COLO668 (cell line): Measurements from ENCODE around the gene NMNAT2.

Experiments used
- DNase-seq: peaks from one replicate; lab custom pipeline; 2025; ENCODE audit not compliant: unreplicated experiment; lab: John Stamatoyannopoulos, UW

NMNAT2 gene

DNA sequence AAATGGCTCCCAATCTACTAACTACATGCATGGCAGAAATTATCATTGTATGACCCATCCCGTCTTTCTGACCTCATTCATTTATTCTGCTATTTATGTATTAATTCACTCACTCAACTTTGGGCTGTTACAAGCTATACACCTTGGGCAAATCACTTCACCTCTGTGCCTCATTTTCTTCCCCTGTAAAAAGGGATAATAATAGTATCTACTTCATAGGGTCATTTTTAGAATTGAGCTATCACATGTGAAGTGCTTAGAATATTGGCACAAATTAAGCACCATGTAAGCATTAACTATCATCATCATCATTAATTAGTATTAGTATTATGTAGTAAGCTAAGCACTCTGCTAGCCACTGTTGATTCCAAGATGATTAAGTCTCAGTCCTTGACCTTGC lies 52.1 kb downstream of the NMNAT2 start:
- DNase-seq, result no peak

DNA sequence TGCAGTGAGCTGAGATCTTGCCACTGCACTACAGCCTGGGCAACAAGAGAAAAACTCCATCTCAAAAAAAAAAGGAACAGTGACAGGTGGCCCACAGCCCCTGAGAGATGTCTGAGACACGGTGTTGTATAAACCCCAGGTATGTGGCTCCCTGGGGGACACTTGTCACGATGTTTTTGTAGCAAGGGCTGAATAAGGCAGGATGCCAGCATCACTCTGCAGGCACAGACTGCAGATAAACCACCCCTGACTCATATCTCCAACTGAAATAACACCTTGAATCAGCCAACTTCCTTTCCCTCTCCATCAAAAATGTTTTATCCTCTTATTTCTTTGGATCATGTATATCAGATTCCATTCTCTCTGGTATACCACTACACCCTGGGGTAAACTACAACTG lies 52.5 kb downstream of the NMNAT2 start:
- no peak for DNase-seq

DNA sequence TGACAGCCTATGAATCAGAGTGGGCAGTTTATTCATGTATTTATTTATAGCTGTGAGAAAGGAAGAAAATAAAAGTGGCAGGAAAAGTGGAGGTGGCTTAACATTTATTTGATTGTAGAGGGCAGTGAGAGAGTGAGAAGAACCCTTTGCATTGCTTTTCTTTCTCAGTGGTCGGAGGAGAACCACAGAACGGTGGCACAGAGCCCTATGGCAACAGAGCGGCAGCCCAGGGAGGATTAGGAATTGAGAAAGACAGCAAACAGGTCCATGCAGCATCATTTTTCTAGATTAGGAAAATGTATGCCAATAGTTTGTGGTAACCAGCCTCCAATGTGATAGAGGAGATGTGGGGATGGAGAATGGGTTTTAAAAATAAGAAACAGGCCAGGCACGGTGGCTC lies 53.1 kb downstream of the NMNAT2 start:
- DNase-seq, result no peak

DNA sequence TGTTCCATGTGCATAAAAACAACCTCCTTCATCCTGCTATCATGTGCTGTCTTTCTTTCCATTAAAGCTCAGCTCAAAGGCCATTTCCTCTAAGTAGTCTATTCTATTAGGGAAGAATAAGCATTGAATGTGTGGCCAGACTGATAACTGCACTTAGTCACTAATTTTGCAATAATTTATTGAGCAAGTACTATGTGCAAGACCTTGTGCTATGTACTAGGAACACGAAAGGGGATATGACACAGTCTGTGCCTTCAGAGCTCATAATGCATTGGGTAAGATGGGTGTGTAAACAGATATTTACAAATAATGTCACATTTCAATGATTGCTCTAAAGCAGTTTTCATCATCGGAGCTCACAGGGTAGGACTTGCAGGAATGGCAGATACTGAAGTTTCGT lies 54.2 kb downstream of the NMNAT2 start:
- DNase-seq, result no peak

DNA sequence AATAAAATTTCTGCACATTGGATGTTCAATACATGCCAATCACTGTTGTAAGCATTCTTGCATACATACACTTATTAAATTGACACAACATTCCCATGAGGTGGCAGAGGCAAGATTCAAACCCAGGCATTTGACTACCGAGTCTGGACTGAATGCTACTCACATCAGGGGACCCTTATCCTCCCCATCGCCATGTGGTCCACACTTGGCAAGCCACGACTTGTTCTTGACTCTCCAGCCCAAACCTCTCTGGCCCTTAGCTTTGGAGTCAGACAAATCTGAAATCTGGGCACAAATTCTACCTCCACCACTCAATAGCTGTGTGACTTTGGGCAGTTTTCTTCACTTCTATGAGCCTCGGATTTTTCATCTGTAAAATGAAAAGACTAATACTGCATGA lies 57.1 kb downstream of the NMNAT2 start:
- no peak for DNase-seq

DNA sequence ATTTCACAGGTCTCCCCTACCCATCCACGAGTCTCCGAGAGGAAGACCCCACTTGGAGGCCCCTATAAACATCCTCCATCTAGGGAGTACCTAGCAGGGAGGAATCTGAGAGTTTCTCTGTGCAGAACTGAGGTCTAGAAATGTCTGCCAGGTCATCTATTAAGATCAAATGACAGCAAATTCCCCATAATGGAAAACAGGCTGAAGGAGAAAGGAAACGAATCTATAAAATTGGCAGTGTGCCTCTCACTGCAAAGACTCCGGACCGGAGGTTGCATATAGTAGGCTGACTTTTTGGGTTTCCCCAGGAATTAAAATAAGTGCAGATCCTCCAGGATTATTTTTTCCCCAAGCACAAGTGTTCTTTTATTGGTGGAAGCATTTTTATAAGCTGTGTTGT lies 57.7 kb downstream of the NMNAT2 start:
- DNase-seq, result no peak

DNA sequence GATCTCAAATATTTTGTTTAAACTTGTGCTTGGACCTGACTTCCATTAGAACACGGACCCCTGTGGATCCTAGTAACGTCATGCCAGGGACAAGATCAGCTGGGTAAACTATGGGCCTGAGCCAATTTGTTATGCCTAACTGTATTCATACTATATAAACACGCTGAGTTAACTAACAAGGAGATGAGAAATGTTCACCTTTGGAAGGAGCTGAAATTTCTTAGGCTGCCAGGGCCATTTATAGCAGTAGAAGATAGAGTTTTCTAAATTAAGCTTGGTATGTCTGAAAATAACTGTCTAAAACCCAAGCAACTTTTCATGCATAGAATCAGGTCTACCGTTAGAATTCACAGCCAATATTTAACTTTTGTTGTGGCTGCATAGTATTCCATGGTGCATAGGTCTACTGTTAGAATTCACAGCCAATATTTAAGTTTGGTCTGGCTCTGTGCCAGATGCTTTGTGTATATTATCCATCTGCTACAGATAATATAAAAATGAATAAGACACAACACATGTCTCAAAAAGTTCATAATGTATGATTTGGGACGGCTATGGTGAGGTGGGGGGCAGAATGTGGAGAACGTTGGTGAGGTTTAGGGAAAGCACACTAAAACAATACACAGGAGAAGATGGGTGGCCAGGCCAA lies 61.5 kb downstream of the NMNAT2 start:
- DNase-seq, result no peak

DNA sequence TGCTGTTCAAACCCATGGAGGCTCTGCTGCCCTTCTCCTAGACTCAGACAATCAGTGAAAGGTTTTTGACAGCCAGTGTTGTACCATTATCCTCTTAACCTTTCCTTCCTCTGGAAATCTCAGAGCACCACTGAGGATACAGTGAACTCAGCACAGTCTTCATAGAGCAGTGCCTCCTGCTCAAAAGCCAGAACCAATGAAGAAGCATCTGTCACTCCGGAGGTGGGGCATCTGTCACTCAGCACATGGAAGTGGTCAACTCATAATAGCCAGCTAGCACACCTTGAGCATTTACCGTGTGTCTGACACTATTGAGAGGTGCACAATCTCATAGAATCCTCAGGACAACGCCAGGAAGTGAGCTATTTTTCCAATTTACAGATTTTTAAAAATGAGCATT lies 62.4 kb downstream of the NMNAT2 start:
- no peak for DNase-seq

DNA sequence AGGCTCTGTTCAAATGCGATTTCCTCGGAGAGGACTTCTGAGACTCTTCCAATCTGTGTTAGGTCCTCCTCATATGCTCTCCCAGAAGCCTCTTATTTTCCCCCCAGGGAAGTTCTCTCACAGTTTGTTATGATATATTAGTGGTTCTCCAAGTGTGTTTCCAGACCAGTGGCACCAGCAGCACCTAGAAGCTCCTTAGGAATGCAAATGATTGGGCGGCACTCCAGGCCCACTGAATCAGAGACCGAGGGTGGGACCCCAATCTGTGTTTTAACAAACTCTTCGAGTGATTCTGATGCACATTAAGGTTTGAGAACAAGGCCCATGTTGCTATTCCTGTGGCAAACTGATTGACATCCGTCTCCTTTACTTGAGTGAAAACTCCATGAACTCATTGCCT lies 63.0 kb downstream of the NMNAT2 start:
- no peak for DNase-seq

DNA sequence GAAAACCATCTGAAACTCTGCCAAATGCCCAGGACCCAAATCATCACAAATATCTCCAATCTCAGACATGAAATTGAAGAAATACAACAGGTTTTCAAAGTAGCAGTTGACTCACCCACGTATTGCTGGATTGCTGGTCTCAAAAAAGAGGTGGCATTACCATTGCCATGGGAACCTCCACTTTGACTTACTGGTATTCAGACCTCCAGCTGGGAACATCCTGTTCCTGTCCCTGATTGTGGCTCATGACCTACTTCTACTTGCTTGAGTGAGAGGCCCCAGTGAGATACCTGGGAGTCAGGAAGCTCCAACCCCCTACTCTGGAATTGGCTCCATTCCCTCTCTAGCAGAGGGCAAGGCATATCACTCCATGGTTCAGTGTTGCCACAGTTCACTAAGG lies 64.6 kb downstream of the NMNAT2 start:
- no peak for DNase-seq

DNA sequence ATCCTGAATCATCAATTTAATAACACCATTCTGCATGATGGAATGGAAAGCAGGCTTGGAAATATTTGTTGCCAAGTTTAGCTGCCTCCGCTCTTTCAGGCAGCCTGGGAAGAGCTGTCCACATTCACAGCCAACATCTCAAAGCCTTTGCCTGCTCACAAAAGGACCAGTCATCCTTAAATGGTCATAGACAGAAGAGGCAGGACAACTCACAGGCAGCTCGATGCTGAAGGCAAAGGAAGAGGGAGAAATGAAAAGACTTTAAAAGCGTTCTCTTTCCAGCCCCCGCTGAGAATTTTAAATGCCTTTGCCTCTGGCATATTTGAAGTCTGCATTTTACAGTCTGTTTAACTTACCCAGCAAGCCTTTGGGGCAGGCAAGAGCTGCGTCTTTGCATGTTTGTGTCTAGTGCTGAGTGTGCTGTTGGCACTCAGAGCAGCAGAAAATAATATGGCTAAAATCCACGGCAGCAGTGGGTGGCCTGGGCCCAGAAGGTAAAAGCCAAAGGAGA lies 68.9 kb downstream of the NMNAT2 start:
- DNase-seq, result no peak

DNA sequence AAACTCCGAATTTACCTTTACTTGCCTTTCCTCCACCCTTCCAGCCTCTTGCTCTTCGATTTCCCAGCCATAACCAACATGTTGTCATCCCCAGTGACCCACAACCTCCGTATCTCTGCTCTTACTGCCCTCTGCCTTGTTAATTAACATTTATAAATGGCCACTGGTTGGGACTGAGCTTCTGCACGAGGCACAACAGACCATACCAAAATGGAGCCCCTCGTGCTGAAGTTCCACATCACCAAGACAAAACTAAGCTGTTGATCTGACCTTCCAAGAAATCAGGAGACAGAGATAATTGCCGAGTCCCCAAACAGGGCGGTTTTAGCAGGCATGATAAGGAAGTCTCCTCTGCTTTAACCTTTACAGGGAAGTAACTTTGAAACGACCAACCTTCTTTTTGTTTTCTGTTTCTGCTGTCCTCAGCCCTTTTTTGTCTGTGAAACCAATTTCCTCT lies 71.9 kb downstream of the NMNAT2 start:
- no peak for DNase-seq

DNA sequence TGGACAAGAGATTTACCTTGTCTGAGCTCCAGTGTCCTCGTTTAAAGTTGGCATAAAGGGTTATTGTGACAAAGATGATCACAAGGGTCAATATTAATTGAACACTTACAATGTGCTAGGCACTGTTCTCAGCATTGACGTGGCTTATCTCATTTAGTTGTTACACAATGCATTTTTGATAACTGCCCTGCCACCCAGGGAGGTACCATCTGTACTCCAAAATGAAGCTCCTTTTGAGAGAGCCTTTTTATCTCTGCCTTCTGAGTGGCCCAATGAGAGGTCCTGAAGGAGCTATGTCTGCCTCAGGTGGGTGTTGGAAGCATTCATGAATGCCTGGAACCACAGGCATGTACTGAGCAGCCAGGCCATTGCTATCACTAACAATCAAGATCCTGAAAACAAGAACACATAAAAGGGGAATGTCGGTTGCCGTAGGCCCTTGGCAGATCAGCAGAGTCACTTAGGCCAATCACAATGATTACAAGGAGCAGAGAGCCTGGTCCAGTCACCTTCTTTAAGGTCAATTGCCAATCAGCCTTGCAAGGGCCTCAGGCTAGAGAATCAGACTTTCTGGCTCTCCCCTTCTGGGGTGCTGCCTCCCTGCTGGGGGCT lies 78.5 kb downstream of the NMNAT2 start:
- no peak for DNase-seq

DNA sequence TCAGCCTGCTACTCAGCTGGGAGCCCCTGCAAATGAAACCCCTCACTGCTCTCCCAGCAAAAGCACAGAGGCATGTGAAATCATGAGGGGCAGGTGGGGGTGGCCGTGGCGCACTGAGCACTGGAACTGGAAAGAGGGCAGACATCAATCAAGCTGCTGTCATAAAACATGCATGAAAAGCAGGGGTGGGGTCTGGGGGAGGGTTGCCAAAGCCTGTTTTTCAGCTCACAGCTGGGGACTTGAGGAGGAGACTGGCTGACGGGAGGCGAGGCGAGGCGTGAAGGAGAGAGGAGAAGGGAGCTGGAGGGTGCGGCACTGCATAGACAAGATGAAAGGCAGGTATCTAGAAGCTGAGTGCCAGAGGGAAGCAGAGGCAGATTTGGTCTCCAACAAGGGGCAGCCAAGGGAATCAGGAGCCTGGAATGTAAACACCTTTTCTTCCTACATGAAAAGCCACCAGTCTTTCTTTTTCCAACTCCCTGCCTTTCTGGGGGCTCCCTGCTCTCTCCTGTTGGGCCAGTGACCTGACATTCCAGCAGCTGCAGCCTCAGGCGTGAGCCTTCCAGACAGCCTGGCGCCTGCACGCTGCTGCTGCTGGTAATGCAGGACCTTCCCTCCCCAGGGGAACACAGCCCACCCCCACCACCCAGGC lies 87.0 kb downstream of the NMNAT2 start:
- no peak for DNase-seq

DNA sequence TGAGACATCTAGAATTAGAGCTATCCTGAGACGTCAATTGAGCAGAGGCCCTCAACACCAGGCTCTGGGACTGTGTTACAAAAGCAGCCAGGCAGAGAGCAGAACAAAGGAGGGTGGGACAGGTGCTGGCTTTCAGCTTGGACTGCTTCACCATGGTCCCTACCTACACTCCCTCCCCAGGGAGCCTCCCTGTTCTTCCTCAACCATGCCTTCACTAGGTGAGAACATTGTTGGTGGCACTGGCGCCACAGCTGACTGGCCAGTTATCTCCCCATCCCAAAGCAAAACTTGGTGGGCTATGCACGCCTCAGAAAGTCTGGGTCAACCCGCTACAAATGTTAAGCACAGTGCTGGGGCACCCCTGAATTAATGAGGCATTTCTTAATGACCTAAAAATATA lies 87.8 kb downstream of the NMNAT2 start:
- DNase-seq, result peak; percentile 17

DNA sequence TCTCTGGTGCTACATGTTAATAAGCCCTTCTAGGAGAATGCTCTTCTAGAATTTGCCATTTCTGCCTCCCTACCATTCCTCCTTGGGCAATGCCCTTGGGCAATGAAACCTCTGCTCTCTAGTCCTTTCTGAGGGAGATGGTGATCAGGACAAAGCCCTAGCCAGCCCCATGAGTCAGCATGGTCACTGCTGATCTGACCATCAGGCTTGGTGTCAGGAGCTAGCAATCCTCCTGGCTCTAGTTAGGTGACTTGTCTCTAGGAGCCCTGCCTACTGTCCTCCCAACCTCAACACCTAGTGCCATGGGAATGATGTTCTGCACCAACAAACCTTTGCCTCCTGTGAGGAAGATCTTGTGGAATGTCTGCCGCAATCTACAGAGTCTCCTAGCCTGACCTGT lies 89.8 kb downstream of the NMNAT2 start:
- no peak for DNase-seq

DNA sequence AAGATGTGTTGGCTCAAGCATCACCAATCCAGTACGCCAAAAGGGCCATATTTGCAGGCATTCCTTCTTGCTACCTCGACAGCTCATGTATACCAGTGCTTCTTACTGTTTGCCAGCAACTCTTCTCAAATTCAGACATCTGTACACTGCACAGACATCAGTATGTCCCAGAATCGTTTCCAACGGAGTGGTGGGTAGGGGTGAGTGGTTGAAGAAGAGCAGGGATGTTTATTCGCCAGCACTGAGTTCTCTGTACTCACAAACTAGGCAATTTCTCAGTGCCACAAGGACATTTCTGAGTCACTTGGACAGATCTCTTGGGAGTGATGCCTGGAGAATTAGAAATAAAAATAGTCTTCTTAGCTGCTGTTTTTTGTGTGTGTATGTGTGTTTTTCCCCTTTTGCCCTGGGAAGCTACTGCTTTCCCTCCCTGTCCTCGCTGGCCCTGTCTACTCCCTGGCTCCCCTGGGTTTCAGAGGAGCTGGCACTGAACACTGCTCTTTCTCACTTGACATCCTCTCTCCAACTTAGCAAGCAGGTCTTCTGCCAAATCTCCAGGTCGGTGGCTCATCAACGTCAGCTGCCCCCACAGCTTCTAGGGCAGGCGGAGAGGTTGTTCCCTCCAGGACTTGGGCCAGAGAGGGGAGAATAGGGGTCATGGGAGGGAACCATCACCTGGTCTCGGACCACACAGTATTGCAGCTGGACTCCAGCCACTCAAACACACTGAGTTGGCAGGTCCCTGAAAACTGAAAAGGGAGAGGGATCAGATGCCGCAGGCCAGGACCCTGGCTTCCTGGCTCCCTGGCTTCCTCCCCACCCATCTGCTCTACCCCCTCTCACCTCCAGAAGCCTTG lies 90.5 kb downstream of the NMNAT2 start:
- no peak for DNase-seq

DNA sequence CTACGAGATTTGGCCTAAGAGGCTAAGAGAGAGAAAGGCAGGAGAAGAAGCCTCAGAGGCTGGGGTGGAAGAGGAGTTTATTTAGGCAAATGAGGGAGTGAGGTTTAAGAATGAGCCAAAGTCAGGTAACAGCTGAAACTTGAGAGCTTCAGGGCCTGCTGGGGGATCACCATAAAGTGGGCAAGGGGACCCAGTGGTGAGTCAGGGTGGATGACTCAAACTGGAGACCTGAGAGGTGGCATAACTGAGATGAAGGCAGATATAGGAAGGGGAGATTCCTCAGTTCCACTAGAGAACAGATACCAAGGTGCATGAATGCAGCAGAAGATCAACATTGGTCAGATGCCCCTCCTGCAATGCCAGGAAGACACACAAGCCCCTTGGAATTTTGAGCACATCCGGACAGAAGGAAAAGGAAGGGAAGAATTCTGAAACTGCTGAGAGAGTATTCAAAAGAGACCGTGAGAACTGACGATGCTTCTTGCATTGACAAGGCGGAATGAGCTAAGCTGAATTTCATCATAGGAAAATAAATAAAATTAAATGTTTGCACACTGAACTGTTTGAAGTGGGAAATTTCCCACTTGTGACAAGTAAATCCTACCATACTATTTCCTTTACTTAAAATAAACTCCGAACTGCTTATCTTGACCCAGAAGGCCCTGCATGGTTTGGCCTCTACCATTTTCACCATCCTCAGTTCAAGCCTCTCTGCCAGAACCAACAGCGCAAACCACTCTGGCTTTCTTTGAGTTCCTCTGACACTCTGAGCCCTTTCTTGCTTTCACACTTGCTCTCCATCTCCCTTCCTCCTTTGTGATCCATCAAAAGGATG lies 94.1 kb downstream of the NMNAT2 start:
- DNase-seq, result no peak

DNA sequence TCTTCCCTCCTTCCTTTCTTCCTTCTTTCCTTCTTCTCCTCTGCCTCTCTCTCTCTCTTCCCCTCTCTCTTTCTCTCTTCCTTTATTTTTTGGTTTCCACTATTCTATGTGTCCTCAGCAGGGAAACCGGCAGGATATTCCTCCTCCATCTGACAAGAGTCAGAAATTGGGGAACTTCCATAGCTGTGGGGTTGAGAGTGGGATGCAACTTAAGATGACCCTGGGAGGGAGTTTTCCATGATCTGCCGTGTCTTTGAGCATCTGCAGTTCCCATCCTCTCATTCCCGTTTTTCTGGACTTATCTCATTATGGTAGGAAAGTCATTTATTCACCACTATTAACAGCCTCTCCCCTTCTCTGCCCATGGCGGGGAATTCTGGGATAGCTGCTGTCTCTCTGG lies 98.6 kb downstream of the NMNAT2 start:
- DNase-seq, result no peak

DNA sequence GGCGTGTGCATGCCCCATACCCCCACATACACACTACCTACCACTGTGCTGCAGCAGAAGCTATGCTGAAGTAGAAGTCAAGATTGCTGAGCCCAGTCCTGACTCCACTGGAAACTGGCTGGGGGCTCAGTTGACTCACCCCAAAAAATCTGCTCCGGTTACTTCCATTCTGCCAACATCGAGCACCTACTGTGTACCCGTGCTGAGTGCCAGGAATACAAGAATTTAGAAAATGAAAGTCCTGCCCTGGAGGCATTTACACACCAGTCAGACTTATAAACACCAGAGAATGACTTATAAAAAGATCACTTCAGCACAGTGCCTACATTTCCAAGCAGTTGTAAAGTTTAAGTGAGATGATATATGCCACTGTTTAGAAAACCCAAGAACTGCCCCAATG lies 99.1 kb downstream of the NMNAT2 start:
- no peak for DNase-seq

DNA sequence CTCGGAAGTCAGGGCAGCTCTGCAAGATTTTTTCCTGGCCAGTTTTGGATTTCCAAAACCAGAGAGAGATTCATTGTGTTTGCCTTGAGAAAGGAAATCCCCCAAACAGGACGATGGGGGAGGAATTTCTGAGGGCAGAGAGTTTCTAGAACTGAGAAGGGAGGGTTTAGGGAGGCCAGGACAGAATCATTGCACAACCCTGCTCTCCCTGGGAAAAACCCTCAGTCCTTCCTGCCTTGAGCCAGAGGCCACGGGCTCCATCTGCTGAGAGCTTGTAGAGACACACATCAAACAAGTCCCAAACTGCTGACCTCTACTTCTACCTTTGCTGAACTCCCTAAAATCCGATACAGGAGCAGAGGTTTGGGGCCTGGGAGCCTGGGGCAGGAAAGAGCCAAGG lies 99.7 kb downstream of the NMNAT2 start:
- peak; percentile 14 for DNase-seq
